Ectodermal cell (in vitro differentiated cells): ENCODE results near the gene MGST2.
A peak's percentile ranks its signal among the peaks of the same experiment; 100 is the strongest.

ENCODE experiments used
- H3K27ac ChIP-seq: 2 replicates; pipeline ENCODE4 v1.7.0; 2013; ENCODE audit warnings: mild to moderate bottlenecking, low read depth, low read length; ENCODE audit not compliant: insufficient read depth, poor library complexity, severe bottlenecking
- H3K27me3 ChIP-seq: 2 replicates; pipeline ENCODE4 v1.7.0; 2013; ENCODE audit warnings: mild to moderate bottlenecking, low read length; ENCODE audit not compliant: insufficient read depth, control insufficient read depth, poor library complexity, severe bottlenecking
- H3K36me3 ChIP-seq: one replicate; pipeline ENCODE4 v1.7.0; 2013; ENCODE audit warnings: low read length; ENCODE audit not compliant: control insufficient read depth, insufficient read depth
- H3K4me1 ChIP-seq: one replicate; pipeline ENCODE4 v1.7.0; 2013; ENCODE audit warnings: low read length; ENCODE audit not compliant: control insufficient read depth, insufficient read depth
- H3K4me3 ChIP-seq: 2 replicates; pipeline ENCODE4 v1.7.0; 2013; ENCODE audit warnings: low read depth, low read length, control low read depth; ENCODE audit not compliant: insufficient read depth
- H3K9me3 ChIP-seq: 2 replicates; pipeline ENCODE4 v1.7.0; 2013; ENCODE audit warnings: mild to moderate bottlenecking, low read length, moderate library complexity; ENCODE audit not compliant: control insufficient read depth
- WGBS, 2 experiments: methylation state at CpG; one replicate each; pipeline ENCODE4 v1.1.7; 2013; ENCODE audit warnings: missing lambda C conversion rate in 2 of 2; 5-methylcytosine and 5-hydroxymethylcytosine counted together

Gene MGST2

GRCh38 chr4:139719381-139720101 is 53.9 kb downstream of the MGST2 start:
- WGBS, 2 experiments: 94 to 97% methylated on average over 16 of the region's 16 CpGs
- peaks cover 14% of the 10 kb centered on the region for H3K36me3 ChIP-seq
- H3K9me3 ChIP-seq: no peaks in the 10 kb centered on the region
- no peaks in the 10 kb centered on the region for H3K4me1 ChIP-seq
- no peaks in the 10 kb centered on the region for H3K27me3 ChIP-seq
- H3K4me3 ChIP-seq: no peak overlapping the region
- no peak overlapping the region for H3K27ac ChIP-seq

DNA sequence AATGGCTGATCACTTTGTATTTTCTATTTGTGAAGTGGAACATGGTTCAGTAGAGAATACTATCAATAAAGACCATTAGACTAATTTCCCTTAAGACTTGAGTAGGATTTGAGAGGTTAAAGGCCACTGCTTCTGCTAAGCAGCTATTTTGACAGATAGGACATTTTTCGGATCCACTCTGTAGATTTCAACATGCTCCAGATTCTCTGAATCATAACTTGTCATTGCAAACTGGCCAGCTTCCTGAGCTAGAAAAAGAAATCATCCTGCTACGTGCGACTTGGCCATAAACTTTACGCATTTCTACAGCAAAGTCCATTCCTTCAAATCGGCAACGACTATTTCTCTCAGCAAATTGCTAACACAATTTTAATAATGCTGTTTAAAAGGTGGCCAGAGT is 55.2 kb downstream of the MGST2 start:
- WGBS, 2 experiments: 91 to 94% methylated on average over 6 of the region's 6 CpGs
- Histone ChIP-seq H3K27me3 (no peaks in the 10 kb centered on the region), H3K9me3 (no peaks in the 10 kb centered on the region), H3K27ac (no peak overlapping the region), H3K36me3 (peaks cover 14% of the 10 kb centered on the region), H3K4me3 (no peak overlapping the region), H3K4me1 (no peaks in the 10 kb centered on the region)

DNA sequence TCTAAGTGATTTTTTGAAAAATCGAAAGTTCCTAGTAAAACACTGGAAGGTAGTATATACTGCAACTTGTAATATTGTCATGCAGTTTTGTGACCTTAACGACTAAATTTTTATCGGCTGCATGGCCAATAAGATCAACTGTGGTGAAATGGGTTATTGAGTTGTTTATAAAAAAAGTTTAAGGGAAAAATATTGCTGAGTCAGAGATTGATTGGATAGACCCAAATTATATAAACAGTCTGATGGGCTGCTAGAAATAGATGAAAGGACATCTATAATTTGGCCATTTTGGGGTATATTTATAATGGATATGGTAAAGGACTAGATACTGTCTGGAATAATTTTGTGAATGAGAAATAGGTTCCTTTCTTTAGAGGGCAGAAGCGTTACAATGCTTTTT is 56.2 kb downstream of the MGST2 start:
- Histone ChIP-seq H3K27ac (no peak overlapping the region), H3K36me3 (peaks cover 14% of the 10 kb centered on the region), H3K27me3 (no peaks in the 10 kb centered on the region), H3K9me3 (no peaks in the 10 kb centered on the region), H3K4me3 (no peak overlapping the region), H3K4me1 (no peaks in the 10 kb centered on the region)
- WGBS, 2 experiments: 67 to 96% methylated on average over 2 to 3 of the region's 4 CpGs

GRCh38 chr4:139725236-139725635 is 59.6 kb downstream of the MGST2 start:
- WGBS, 2 experiments: 88 to 95% methylated on average over 2 of the region's 2 CpGs
- Histone ChIP-seq H3K27ac (no peak overlapping the region), H3K36me3 (no peaks in the 10 kb centered on the region), H3K9me3 (no peaks in the 10 kb centered on the region), H3K4me3 (no peak overlapping the region), H3K27me3 (no peaks in the 10 kb centered on the region), H3K4me1 (no peaks in the 10 kb centered on the region)

DNA sequence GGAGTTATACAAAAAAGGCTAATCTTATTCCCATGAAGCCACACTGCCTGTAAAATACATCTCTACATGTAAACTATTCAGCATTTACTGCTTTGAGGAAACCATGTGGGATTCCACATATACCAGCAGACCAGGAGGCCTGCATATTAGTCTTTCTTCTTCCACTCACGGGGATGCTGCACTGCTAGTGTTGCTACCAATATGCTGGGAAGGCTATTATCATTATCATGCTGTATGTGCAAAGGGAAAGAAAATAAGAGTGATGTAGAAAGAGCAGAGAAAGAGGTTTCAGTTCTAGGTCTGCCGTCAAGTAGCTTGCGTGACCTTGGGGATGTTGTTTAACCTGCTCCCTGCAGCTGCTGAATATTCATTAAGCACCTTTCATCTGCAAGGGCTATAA is 61.0 kb downstream of the MGST2 start:
- 86 to 89% methylated on average over 3 of the region's 3 CpGs for WGBS, 2 experiments
- H3K27ac ChIP-seq: no peak overlapping the region
- H3K36me3 ChIP-seq: no peaks in the 10 kb centered on the region
- H3K27me3 ChIP-seq: no peaks in the 10 kb centered on the region
- no peaks in the 10 kb centered on the region for H3K9me3 ChIP-seq
- no peaks in the 10 kb centered on the region for H3K4me1 ChIP-seq
- no peak overlapping the region for H3K4me3 ChIP-seq

DNA sequence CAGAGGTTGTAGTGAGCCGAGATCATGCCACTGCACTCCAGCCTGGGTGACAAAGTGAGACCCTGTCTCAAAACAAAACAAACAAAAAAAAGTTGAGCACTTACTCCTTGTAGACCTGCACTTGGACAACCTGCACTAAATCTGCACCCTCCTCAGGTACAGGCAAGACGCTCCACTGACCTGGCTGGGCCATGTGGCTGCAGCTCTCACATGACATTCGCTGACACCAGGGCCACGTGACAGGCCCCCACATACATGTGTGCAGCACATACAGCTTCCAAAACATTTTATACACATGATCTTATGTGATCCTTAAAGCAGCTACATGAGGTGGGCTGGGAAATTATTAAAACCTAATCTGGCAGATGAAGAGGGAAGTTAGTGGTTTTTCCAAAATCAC is 62.5 kb downstream of the MGST2 start:
- 93 to 96% methylated on average over 4 of the region's 4 CpGs for WGBS, 2 experiments
- no peaks in the 10 kb centered on the region for H3K36me3 ChIP-seq

DNA sequence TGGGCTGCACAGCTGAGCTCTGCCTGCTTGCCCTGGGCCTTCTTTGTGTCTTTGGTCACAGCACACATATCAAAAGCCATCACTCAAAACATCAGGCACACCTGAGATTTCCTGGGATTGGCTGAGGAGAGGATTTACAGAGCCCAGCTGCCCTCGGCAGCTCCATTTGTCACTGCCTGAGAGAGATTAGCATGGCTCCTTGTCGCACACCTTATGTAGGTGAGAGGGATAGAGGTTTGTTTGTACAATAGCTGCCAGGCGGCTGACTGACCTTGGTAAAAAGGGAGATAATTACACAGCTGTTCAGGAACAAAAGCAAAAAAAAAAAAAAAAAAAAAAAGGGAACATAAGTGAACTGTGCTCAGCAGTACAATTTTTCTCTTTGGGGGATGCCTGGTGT is 63.2 kb downstream of the MGST2 start:
- Histone ChIP-seq H3K27ac (no peak overlapping the region), H3K4me1 (peaks cover 2% of the 10 kb centered on the region), H3K4me3 (no peak overlapping the region), H3K27me3 (no peaks in the 10 kb centered on the region), H3K9me3 (no peaks in the 10 kb centered on the region), H3K36me3 (no peaks in the 10 kb centered on the region)
- WGBS, 2 experiments: 92 to 100% methylated on average over 3 of the region's 3 CpGs

More for the DNA sequence above, 62.5 kb downstream of the MGST2 start:
- Histone ChIP-seq H3K9me3 (no peaks in the 10 kb centered on the region), H3K27me3 (no peaks in the 10 kb centered on the region), H3K4me1 (no peaks in the 10 kb centered on the region), H3K4me3 (no peak overlapping the region), H3K27ac (no peak overlapping the region)

DNA sequence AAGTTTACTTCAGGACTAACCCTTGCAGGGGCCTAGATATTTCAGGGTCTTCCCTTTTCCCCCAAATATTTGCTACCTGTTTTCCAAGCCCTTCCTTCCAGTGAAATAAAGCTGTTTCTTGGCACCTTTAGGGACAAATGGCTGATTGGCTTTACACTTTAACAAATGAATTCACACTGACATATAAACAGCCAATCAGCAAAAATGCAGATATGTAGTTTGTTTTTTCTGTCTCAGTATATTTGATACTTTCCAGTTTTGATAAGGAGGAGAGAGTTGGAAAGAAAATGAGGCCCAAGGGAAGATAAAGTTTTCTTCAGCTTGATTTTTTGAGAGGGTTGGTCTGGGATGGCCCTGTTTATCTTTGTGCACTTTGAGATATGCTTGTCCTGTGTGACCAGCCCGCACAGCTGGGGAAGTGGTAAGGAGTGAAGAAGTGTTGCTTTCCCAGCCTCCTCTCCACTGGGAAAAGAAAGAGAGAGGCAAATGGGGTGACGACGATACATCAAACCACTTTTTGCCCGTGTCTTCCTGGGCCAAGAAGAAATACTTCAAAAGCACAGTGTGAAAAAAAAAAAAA is 67.5 kb downstream of the MGST2 start:
- peaks cover 26% of the 10 kb centered on the region for H3K4me1 ChIP-seq
- H3K27ac ChIP-seq: no peak overlapping the region
- no peaks in the 10 kb centered on the region for H3K36me3 ChIP-seq
- no peak overlapping the region for H3K4me3 ChIP-seq
- no peaks in the 10 kb centered on the region for H3K9me3 ChIP-seq
- WGBS, 2 experiments: 86 to 93% methylated on average over 2 to 4 of the region's 4 CpGs
- no peaks in the 10 kb centered on the region for H3K27me3 ChIP-seq

DNA sequence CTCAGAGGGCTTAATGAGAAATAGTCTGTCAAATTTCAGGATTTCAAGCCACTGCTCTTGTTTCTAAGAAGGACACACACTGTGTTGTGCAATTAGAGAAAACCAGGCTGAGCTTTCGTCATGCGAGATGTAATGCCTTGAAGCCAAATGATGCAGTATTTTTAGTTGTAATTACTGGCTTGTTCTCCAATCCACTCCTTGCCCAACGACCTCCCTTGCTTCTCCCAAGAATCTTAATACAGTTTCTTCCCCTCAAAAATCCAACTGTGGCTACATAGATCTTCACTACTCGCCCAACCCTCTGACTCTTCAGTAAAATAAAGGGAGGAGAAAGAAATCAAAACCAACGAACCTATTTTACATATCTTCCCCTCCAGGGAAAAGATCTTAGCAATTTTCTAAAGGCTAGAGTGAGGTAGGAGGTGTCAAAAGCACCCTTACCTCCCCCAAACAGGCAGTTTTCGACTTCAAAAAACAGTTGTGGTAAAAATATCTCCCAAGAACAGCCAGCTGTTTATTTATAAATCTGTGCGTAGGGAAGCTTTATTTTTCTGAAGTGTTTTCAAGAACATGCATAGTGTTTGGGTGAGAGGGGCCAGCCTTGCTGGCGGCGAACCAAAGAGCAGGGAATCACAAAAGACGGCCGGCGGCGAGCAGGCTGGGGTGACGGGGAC is 68.7 kb downstream of the MGST2 start:
- H3K36me3 ChIP-seq: no peaks in the 10 kb centered on the region
- H3K4me3 ChIP-seq: no peak overlapping the region
- H3K27ac ChIP-seq: peak overlapping the region; percentile 96
- 22 to 28% methylated on average over 11 to 14 of the region's 14 CpGs for WGBS, 2 experiments
- peaks cover 30% of the 10 kb centered on the region for H3K4me1 ChIP-seq
- no peaks in the 10 kb centered on the region for H3K9me3 ChIP-seq
- no peaks in the 10 kb centered on the region for H3K27me3 ChIP-seq

DNA sequence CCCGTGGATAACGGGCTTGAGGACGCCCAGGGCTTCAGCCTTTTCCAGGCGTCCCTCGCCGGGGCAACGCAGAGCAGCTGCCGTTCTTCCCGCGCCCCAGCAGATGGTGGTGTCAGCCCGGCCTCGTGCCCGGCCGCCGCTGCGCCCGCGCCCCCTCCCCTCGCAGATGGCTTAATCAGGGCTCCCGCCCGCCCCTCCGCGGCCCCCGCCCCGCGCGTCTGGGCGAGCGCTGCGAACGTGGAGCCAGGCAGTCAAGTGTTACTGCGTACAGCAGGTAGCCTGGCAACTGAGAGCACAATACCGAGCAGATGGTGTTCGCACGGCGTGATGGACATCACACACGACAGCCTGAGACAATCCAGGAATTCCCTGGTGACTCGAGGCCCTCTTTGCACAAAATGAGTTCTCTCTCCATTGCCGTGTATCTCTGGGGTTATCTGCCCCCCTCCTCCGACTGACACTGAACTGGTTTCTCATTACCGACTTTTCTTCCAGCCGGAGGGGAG is 69.3 kb downstream of the MGST2 start:
- H3K4me1 ChIP-seq: peaks cover 31% of the 10 kb centered on the region
- no peaks in the 10 kb centered on the region for H3K36me3 ChIP-seq
- no peaks in the 10 kb centered on the region for H3K27me3 ChIP-seq
- H3K9me3 ChIP-seq: no peaks in the 10 kb centered on the region
- peak overlapping the region; percentile 96 for H3K27ac ChIP-seq
- 0% methylated on average over 40 to 42 of the region's 42 CpGs for WGBS, 2 experiments
- H3K4me3 ChIP-seq: peak overlapping the region; percentile 30
